Trophoblast cell (in vitro differentiated cells and primary cell): Measurements from ENCODE around the gene POLR2F.

Source experiments
- DNase-seq, 2 donors: peaks; one replicate each; pipeline ENCODE4 v3.0.0-alpha.2; 2016
- H2AFZ ChIP-seq: 2 replicates; pipeline ENCODE4 v1.6.1; 2013; ENCODE audit warnings: low read length, moderate library complexity, mild to moderate bottlenecking; ENCODE audit not compliant: insufficient read depth, poor library complexity
- H2AK5ac ChIP-seq: 2 replicates; pipeline ENCODE4 v1.6.1; 2013; ENCODE audit warnings: mild to moderate bottlenecking, low read length
- H2BK120ac ChIP-seq: 2 replicates; pipeline ENCODE4 v1.6.1; 2013; ENCODE audit warnings: low read length, mild to moderate bottlenecking, moderate library complexity; ENCODE audit not compliant: insufficient read depth, poor library complexity
- H2BK12ac ChIP-seq: 2 replicates; pipeline ENCODE4 v1.6.1; 2013; ENCODE audit warnings: mild to moderate bottlenecking, low read length, moderate library complexity
- H2BK5ac ChIP-seq: 2 replicates; pipeline ENCODE4 v1.6.1; 2013; ENCODE audit warnings: low read length, low read depth, moderate library complexity, mild to moderate bottlenecking; ENCODE audit not compliant: poor library complexity
- H3K14ac ChIP-seq: 2 replicates; pipeline ENCODE4 v1.6.1; 2013; ENCODE audit warnings: mild to moderate bottlenecking, low read length
- H3K18ac ChIP-seq: 2 replicates; pipeline ENCODE4 v1.6.1; 2013; ENCODE audit warnings: mild to moderate bottlenecking, low read length
- H3K23ac ChIP-seq: 2 replicates; pipeline ENCODE4 v1.6.1; 2013; ENCODE audit warnings: low read length
- H3K27ac ChIP-seq: 2 replicates; pipeline ENCODE4 v1.5.1; 2013; ENCODE audit warnings: low read depth, mild to moderate bottlenecking, inconsistent platforms, low read length, moderate library complexity
- H3K27me3 ChIP-seq: 2 replicates; pipeline ENCODE4 v1.6.1; 2013; ENCODE audit warnings: inconsistent platforms, mild to moderate bottlenecking, low read length, moderate library complexity; ENCODE audit not compliant: insufficient read depth
- H3K36me3 ChIP-seq, 2 experiments: 1 replicate in 1 of 2; 2 replicates in 1 of 2; pipeline ENCODE4 v1.6.1; 2013; ENCODE audit warnings: low read length in 2 of 2, mild to moderate bottlenecking in 2 of 2, moderate library complexity in 1 of 2; ENCODE audit not compliant: insufficient read depth in 2 of 2, control insufficient read depth in 1 of 2
- H3K4ac ChIP-seq: 2 replicates; pipeline ENCODE4 v1.6.1; 2013; ENCODE audit warnings: low read depth, mild to moderate bottlenecking, low read length, moderate library complexity
- H3K4me1 ChIP-seq, 2 experiments: 1 replicate in 1 of 2; 2 replicates in 1 of 2; pipeline ENCODE4 v1.6.1; 2013; ENCODE audit warnings: low read length in 2 of 2, mild to moderate bottlenecking in 2 of 2, moderate library complexity in 1 of 2; ENCODE audit not compliant: insufficient read depth in 2 of 2, control insufficient read depth in 1 of 2
- H3K4me2 ChIP-seq: 2 replicates; pipeline ENCODE4 v1.6.1; 2013; ENCODE audit warnings: inconsistent platforms, mild to moderate bottlenecking, low read length, moderate library complexity
- H3K4me3 ChIP-seq: 2 replicates; pipeline ENCODE4 v1.5.1; 2013; ENCODE audit warnings: mild to moderate bottlenecking, low read depth, low read length, inconsistent platforms
- H3K79me1 ChIP-seq: one replicate; pipeline ENCODE4 v1.6.1; 2013; ENCODE audit warnings: low read length
- H3K79me2 ChIP-seq: 2 replicates; pipeline ENCODE4 v1.6.1; 2013; ENCODE audit warnings: low read length, mild to moderate bottlenecking; ENCODE audit not compliant: control insufficient read depth, insufficient read depth, poor library complexity
- H3K9ac ChIP-seq: 2 replicates; pipeline ENCODE4 v1.6.1; 2013; ENCODE audit warnings: mild to moderate bottlenecking, low read length
- H3K9me3 ChIP-seq: 2 replicates; pipeline ENCODE4 v1.6.1; 2013; ENCODE audit warnings: low read depth, mild to moderate bottlenecking, control low read depth, inconsistent platforms, low read length; ENCODE audit not compliant: insufficient read depth
- H4K12ac ChIP-seq: 2 replicates; pipeline ENCODE4 v1.6.1; 2013; ENCODE audit warnings: low read depth, mild to moderate bottlenecking, low read length, moderate library complexity
- H4K8ac ChIP-seq: 2 replicates; pipeline ENCODE4 v1.6.1; 2013; ENCODE audit warnings: low read depth, mild to moderate bottlenecking, low read length, moderate library complexity
- H4K91ac ChIP-seq: one replicate; pipeline ENCODE4 v1.6.1; 2013; ENCODE audit warnings: low read depth, mild to moderate bottlenecking, low read length, moderate library complexity
- WGBS: extraction: QIAGEN DNeasy Blood & Tissue Kit; methylation state at CpG from one replicate; pipeline ENCODE4 v1.1.7; 2013; ENCODE audit warnings: missing lambda C conversion rate; ENCODE audit not compliant: insufficient read length, insufficient coverage; ENCODE audit errors: extremely low coverage; 5-methylcytosine and 5-hydroxymethylcytosine counted together

Gene POLR2F

GRCh38 chr22:38017939-38018885, 64.7 kb downstream of the POLR2F start:
- Histone ChIP-seq H3K4me1 (peaks cover 0 to 3% of the 10 kb centered on the region in 2 experiments), H3K4me3 (no peak overlapping the region), H3K9me3 (peaks cover 2% of the 10 kb centered on the region), H4K8ac (no peak overlapping the region), H3K36me3 (no peaks in the 10 kb centered on the region), H3K14ac (no peak overlapping the region), H2BK12ac (no peak overlapping the region), H3K23ac (no peak overlapping the region), H3K4ac (no peak overlapping the region), H3K18ac (no peak overlapping the region), H2BK120ac (no peak overlapping the region), H3K27me3 (no peaks in the 10 kb centered on the region), H3K4me2 (no peak overlapping the region), H4K12ac (no peak overlapping the region), H2AFZ (no peak overlapping the region), H3K9ac (no peak overlapping the region), H3K79me2 (no peaks in the 10 kb centered on the region), H4K91ac (no peak overlapping the region), H3K79me1 (no peaks in the 10 kb centered on the region), H3K27ac (no peak overlapping the region), H2BK5ac (no peak overlapping the region), H2AK5ac (no peak overlapping the region)
- DNase-seq, result no peak
- no CpG with 5 or more reads among the region's 12 CpGs for WGBS
